Measurements from ENCODE around the gene PARD6B. TPM values are rescaled to one million over a fixed set of nuclear protein-coding genes. Genes with fewer than 3 reads are reported as not detected.
"Not testable (repeated sequence)": the region's sequence is repeated elsewhere in the genome, so short reads cannot be mapped to it uniquely, and the experiment has no call there.

PARD6B gene
- polyA plus RNA-seq, 1 of the 3 experiments (the other 2 are of a cell fraction): 0.49 TPM

DNA sequence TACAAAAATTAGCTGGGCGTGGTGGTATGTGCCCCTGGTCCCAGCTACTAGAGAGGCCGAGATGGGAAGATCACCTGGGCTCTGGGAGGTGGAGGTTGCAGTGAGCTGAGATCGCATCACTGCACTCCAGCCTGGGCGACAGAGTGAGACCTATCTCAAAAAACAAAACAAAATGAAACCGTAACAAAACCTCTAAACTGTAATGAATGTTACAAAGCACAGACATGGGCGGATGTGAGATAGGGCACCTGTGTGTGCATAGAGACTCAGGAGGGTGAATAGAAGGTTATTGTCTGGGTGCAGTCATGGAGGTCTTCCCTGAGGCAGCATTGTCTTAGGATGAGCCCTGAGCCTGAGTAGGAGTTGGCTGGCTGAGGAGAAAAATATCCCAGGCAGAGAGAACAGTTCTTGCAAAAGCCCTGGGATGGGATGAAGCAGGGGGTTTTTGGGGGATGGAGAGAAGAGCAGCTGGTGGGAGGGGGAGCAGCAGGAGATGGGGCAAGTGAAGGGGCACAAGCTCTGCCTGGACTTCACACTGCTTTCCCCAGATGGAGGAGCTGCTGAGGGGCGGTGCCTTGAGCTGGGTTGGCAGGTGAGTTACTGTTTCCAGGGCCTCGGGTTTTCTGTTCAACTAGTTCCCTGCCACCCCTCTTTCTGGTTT is 68.6 kb downstream of the PARD6B start:
- Histone ChIP-seq H2AFZ (ENCODE audit: low read depth) (no peak overlapping the region), H3K4me1 (ENCODE audit: control insufficient read depth in 1 of 2, insufficient read depth in 2 of 2, low read depth in 1 of 2, low read length in 1 of 2) (peaks cover 0 to 2% of the 10 kb centered on the region in 2 experiments; a peak in 2 of 4 replicates), H3F3A (replicated peaks; ENCODE audit: insufficient read depth) (no peaks in the 10 kb centered on the region), H3K9me2 (no peaks in the 10 kb centered on the region), H3K4me3 (ENCODE audit: low read depth in 2 of 2, low read length in 1 of 2) (no peak overlapping the region), H3K36me3 (replicated peaks in 1 of 2; ENCODE audit: control insufficient read depth in 1 of 2, insufficient read depth in 2 of 2, low read length in 1 of 2) (no peaks in the 10 kb centered on the region), H3K79me2 (ENCODE audit: insufficient read depth) (peaks cover 24% of the 10 kb centered on the region), H3K27me3 (ENCODE audit: insufficient read depth) (no peaks in the 10 kb centered on the region), H3K9ac (no peak overlapping the region), H3K27ac (ENCODE audit: low read depth in 2 of 2, low read length in 1 of 2) (no peak overlapping the region), H4K20me1 (ENCODE audit: insufficient read depth) (no peaks in the 10 kb centered on the region), H3K9me3 (no peaks in the 10 kb centered on the region), H3K4me2 (no peak overlapping the region)
- TF ChIP-seq FOXJ3 (CRISPR knock-in tag; IDR thresholded peaks at IDR 0.05) (no peak), EZH2phosphoT487 (IDR thresholded peaks at IDR 0.05; ENCODE audit: borderline replicate concordance, low read depth) (no peak), MEF2A (IDR thresholded peaks at IDR 0.05; ENCODE audit: borderline replicate concordance, low read depth) (no peak), RXRA (IDR thresholded peaks at IDR 0.05; ENCODE audit: borderline replicate concordance, low read depth) (no peak), RAD21 (IDR thresholded peaks at IDR 0.05; ENCODE audit: low read length) (no peak), FOSL2 (IDR thresholded peaks at IDR 0.05; ENCODE audit: borderline replicate concordance, low read depth) (no peak), ELF1 (IDR thresholded peaks at IDR 0.05) (no peak), TEAD4 (IDR thresholded peaks at IDR 0.05; ENCODE audit: borderline replicate concordance, insufficient read depth) (no peak)
- TF ChIP-seq, protein P1, sequence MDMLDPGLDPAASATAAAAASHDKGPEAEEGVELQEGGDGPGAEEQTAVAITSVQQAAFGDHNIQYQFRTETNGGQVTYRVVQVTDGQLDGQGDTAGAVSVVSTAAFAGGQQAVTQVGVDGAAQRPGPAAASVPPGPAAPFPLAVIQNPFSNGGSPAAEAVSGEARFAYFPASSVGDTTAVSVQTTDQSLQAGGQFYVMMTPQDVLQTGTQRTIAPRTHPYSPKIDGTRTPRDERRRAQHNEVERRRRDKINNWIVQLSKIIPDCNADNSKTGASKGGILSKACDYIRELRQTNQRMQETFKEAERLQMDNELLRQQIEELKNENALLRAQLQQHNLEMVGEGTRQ (IDR thresholded peaks at IDR 0.05; ENCODE audit: borderline replicate concordance, low read depth, low read length): no peak
- TF ChIP-seq, protein P2, sequence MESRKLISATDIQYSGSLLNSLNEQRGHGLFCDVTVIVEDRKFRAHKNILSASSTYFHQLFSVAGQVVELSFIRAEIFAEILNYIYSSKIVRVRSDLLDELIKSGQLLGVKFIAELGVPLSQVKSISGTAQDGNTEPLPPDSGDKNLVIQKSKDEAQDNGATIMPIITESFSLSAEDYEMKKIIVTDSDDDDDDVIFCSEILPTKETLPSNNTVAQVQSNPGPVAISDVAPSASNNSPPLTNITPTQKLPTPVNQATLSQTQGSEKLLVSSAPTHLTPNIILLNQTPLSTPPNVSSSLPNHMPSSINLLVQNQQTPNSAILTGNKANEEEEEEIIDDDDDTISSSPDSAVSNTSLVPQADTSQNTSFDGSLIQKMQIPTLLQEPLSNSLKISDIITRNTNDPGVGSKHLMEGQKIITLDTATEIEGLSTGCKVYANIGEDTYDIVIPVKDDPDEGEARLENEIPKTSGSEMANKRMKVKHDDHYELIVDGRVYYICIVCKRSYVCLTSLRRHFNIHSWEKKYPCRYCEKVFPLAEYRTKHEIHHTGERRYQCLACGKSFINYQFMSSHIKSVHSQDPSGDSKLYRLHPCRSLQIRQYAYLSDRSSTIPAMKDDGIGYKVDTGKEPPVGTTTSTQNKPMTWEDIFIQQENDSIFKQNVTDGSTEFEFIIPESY (IDR thresholded peaks at IDR 0.05; ENCODE audit: borderline replicate concordance, low read depth): no peak
- CTCF ChIA-PET: interaction anchor here (0.5 to 1.6 kb wide), 5 partner anchors 9 to 131 kb away, joined by 3 to 7 read pairs (median 3); partner anchors contain the start of gene ADNP
- no peak for DNase-seq
- POLR2A ChIA-PET: no interaction called here
- WGBS (ENCODE audit: low lambda C conversion rate): 94% methylated on average over 8 of the region's 8 CpGs

DNA sequence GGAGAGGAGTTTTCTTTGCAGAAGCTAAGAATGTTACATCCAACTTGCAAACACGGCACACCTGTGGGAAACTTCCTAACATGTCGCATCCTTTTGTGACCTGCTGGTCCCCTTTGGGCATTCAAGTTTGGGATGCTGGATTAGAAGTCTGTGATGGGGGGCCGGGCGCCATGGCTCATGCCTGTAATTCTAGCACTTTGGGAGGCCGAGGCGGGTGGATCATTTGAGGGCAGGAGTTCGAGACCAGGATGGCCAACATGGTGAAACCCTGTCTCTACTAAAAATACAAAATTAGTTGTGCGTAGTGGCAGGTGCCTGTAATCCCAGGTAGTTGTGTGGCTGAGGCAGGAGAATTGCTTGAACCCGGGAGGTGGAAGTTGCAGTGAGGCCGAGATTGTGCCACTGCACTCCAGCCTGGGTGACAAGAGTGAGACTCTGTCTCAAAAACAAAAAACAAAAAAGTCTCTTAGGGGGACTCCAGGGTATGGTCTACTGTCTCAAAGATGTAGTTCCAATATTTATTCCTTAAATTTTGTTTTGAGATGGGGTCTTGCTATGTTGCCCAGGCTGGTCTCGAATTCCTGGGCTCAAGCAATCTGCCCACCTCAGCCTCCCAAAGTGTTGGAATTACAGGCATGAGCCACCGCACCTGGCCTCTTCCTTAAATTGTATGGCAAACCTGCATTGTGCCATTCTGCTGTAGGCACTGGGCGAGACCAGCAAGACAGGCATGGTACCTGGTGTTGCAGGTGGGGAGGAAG is 69.8 kb downstream of the PARD6B start:
- peaks cover 19% of the 10 kb centered on the region for H3K79me2 ChIP-seq (ENCODE audit: insufficient read depth)
- H3K9ac ChIP-seq; H3K27ac ChIP-seq (ENCODE audit: low read depth in 2 of 2, low read length in 1 of 2); H3K36me3 ChIP-seq (replicated peaks in 1 of 2; ENCODE audit: control insufficient read depth in 1 of 2, insufficient read depth in 2 of 2, low read length in 1 of 2); H3K4me2 ChIP-seq; H3K4me1 ChIP-seq (ENCODE audit: control insufficient read depth in 1 of 2, insufficient read depth in 2 of 2, low read depth in 1 of 2, low read length in 1 of 2); H3K4me3 ChIP-seq (ENCODE audit: low read depth in 2 of 2, low read length in 1 of 2); H3K27me3 ChIP-seq (ENCODE audit: insufficient read depth); H4K20me1 ChIP-seq (ENCODE audit: insufficient read depth); CTCF ChIA-PET; H3F3A ChIP-seq (replicated peaks; ENCODE audit: insufficient read depth); H2AFZ ChIP-seq (ENCODE audit: low read depth); POLR2A ChIA-PET; H3K9me3 ChIP-seq; DNase-seq; H3K9me2 ChIP-seq: not testable (repeated sequence)
- WGBS (ENCODE audit: low lambda C conversion rate): 90% methylated on average over 13 of the region's 13 CpGs
